ENCODE results near the gene CDK5RAP3. TPM values are rescaled to one million over a fixed set of nuclear protein-coding genes. Genes with fewer than 3 reads are reported as not detected.

The CDK5RAP3 gene
- total and polyA plus RNA-seq, 2 of the 13 experiments (the other 11 are each of a cell fraction or from before 2014, with no cell fraction given) = 128 to 154 TPM

DNA sequence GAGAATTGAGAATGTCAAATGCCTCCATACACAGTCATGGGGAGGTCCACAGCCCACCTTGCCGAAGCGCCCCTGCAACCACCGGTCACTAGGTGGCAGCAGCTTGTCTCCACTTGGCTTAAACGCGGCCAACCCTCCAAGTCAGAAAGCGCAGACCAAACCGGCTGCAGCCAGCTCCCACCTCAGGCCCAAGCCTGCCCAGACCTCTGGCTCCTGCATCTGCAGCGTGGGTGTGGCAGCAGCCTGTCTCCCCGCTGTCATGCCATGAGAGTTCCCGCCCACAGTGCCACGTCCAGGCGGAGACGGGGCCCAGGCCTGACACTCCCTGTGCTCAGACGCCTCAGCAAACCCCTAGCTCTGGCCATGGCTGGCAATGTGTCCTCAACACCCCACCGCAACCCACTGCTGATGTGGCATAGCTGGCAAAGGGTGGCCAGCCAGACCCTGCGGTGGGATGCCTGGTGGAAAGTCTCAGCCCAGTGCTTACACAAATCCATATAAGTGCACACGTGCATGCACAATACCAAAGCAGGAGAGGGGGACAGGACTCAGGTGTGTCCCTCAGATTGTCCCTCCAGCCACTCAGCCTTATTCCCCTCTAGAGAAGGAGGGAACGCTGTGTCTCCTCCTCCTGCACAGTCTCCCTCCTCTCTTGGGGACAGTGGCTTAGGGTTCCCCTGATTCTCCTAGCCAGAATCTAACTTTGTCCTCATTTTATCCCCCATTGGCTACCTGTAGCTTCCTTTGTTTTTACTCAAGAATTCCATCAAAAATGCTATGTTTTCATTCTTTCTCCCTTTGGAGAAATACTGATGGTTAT lies 55.8 kb downstream of the CDK5RAP3 start (continued):
- TF ChIP-seq, protein P1, sequence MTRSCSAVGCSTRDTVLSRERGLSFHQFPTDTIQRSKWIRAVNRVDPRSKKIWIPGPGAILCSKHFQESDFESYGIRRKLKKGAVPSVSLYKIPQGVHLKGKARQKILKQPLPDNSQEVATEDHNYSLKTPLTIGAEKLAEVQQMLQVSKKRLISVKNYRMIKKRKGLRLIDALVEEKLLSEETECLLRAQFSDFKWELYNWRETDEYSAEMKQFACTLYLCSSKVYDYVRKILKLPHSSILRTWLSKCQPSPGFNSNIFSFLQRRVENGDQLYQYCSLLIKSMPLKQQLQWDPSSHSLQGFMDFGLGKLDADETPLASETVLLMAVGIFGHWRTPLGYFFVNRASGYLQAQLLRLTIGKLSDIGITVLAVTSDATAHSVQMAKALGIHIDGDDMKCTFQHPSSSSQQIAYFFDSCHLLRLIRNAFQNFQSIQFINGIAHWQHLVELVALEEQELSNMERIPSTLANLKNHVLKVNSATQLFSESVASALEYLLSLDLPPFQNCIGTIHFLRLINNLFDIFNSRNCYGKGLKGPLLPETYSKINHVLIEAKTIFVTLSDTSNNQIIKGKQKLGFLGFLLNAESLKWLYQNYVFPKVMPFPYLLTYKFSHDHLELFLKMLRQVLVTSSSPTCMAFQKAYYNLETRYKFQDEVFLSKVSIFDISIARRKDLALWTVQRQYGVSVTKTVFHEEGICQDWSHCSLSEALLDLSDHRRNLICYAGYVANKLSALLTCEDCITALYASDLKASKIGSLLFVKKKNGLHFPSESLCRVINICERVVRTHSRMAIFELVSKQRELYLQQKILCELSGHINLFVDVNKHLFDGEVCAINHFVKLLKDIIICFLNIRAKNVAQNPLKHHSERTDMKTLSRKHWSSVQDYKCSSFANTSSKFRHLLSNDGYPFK (CRISPR knock-in tag; IDR thresholded peaks at IDR 0.05; ENCODE audit: borderline replicate concordance) = peak; percentile 67
- TF ChIP-seq FOXO1 (CRISPR knock-in tag; IDR thresholded peaks at IDR 0.05) = no peak; the same call in 1 of the 2 replicates
- no peak for TF ChIP-seq NR2F2 (IDR thresholded peaks at IDR 0.05; ENCODE audit: borderline replicate concordance, low read depth)
- TF ChIP-seq ZNF441 (CRISPR knock-in tag; IDR thresholded peaks at IDR 0.05; ENCODE audit: borderline replicate concordance) = no peak
- TF ChIP-seq ZFAT (CRISPR knock-in tag; conservative IDR thresholded peaks at IDR 0.05) = no peak
- TF ChIP-seq ZBTB20 (CRISPR knock-in tag; IDR thresholded peaks at IDR 0.05; ENCODE audit: borderline replicate concordance, low read depth) = no peak
- no peak for TF ChIP-seq NFRKB (IDR thresholded peaks at IDR 0.05)
- TF ChIP-seq, protein P2, sequence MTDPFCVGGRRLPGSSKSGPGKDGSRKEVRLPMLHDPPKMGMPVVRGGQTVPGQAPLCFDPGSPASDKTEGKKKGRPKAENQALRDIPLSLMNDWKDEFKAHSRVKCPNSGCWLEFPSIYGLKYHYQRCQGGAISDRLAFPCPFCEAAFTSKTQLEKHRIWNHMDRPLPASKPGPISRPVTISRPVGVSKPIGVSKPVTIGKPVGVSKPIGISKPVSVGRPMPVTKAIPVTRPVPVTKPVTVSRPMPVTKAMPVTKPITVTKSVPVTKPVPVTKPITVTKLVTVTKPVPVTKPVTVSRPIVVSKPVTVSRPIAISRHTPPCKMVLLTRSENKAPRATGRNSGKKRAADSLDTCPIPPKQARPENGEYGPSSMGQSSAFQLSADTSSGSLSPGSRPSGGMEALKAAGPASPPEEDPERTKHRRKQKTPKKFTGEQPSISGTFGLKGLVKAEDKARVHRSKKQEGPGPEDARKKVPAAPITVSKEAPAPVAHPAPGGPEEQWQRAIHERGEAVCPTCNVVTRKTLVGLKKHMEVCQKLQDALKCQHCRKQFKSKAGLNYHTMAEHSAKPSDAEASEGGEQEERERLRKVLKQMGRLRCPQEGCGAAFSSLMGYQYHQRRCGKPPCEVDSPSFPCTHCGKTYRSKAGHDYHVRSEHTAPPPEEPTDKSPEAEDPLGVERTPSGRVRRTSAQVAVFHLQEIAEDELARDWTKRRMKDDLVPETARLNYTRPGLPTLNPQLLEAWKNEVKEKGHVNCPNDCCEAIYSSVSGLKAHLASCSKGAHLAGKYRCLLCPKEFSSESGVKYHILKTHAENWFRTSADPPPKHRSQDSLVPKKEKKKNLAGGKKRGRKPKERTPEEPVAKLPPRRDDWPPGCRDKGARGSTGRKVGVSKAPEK (CRISPR knock-in tag; IDR thresholded peaks at IDR 0.05; ENCODE audit: borderline replicate concordance) = no peak
- TF ChIP-seq, protein P3, sequence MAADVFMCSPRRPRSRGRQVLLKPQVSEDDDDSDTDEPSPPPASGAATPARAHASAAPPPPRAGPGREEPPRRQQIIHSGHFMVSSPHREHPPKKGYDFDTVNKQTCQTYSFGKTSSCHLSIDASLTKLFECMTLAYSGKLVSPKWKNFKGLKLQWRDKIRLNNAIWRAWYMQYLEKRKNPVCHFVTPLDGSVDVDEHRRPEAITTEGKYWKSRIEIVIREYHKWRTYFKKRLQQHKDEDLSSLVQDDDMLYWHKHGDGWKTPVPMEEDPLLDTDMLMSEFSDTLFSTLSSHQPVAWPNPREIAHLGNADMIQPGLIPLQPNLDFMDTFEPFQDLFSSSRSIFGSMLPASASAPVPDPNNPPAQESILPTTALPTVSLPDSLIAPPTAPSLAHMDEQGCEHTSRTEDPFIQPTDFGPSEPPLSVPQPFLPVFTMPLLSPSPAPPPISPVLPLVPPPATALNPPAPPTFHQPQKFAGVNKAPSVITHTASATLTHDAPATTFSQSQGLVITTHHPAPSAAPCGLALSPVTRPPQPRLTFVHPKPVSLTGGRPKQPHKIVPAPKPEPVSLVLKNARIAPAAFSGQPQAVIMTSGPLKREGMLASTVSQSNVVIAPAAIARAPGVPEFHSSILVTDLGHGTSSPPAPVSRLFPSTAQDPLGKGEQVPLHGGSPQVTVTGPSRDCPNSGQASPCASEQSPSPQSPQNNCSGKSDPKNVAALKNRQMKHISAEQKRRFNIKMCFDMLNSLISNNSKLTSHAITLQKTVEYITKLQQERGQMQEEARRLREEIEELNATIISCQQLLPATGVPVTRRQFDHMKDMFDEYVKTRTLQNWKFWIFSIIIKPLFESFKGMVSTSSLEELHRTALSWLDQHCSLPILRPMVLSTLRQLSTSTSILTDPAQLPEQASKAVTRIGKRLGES (CRISPR knock-in tag; IDR thresholded peaks at IDR 0.05; ENCODE audit: borderline replicate concordance) = no peak
- no peak for TF ChIP-seq FOXP1 (IDR thresholded peaks at IDR 0.05)
- TF ChIP-seq FOXP1 (CRISPR knock-in tag; IDR thresholded peaks at IDR 0.05) = no peak
- TF ChIP-seq GABPB1 (CRISPR knock-in tag; IDR thresholded peaks at IDR 0.05) = peak; percentile 53; the same call in 1 of the 2 replicates
- TF ChIP-seq ZNF577 (CRISPR knock-in tag; IDR thresholded peaks at IDR 0.05; ENCODE audit: borderline replicate concordance, low read depth) = no peak
- TF ChIP-seq ZSCAN20 (CRISPR knock-in tag; IDR thresholded peaks at IDR 0.05; ENCODE audit: borderline replicate concordance) = no peak
- TF ChIP-seq, protein P4, sequence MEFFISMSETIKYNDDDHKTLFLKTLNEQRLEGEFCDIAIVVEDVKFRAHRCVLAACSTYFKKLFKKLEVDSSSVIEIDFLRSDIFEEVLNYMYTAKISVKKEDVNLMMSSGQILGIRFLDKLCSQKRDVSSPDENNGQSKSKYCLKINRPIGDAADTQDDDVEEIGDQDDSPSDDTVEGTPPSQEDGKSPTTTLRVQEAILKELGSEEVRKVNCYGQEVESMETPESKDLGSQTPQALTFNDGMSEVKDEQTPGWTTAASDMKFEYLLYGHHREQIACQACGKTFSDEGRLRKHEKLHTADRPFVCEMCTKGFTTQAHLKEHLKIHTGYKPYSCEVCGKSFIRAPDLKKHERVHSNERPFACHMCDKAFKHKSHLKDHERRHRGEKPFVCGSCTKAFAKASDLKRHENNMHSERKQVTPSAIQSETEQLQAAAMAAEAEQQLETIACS (CRISPR knock-in tag; IDR thresholded peaks at IDR 0.05) = no peak
- TF ChIP-seq ZNF768 (CRISPR knock-in tag; IDR thresholded peaks at IDR 0.05) = peak; percentile 58; the same call in 1 of the 2 replicates
- no peak for TF ChIP-seq ZNF350 (CRISPR knock-in tag; IDR thresholded peaks at IDR 0.05; ENCODE audit: borderline replicate concordance, low read depth)
- TF ChIP-seq, protein P5, sequence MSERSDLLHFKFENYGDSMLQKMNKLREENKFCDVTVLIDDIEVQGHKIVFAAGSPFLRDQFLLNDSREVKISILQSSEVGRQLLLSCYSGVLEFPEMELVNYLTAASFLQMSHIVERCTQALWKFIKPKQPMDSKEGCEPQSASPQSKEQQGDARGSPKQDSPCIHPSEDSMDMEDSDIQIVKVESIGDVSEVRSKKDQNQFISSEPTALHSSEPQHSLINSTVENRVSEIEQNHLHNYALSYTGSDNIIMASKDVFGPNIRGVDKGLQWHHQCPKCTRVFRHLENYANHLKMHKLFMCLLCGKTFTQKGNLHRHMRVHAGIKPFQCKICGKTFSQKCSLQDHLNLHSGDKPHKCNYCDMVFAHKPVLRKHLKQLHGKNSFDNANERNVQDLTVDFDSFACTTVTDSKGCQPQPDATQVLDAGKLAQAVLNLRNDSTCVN (CRISPR knock-in tag; IDR thresholded peaks at IDR 0.05; ENCODE audit: borderline replicate concordance) = peak; percentile 32; the same call in 1 of the 2 replicates
